Heart left ventricle (tissue), 16 donors: ENCODE measurements around the gene GPC6. TPM values are rescaled to one million over a fixed set of nuclear protein-coding genes. Genes with fewer than 3 reads are reported as not detected.

Experiments
- ATAC-seq, 4 donors: fragments of 200-7000 bp; cut with Tn5 transposase; one replicate each; pipeline ENCODE4 v1.9.1; 2020 to 2022; ENCODE audit warnings: moderate library complexity in 4 of 4, mild to moderate bottlenecking in 3 of 4, moderate number of reproducible peaks in 1 of 4
- DNase-seq, 5 donors: peaks; one replicate each; pipeline ENCODE4 v3.0.0-alpha.2; 2020
- H3K27ac ChIP-seq, 12 donors: fragments of 200-600 bp; sonication (generic) in 4 of 12; one replicate each; pipeline versions ENCODE4 v1.5.0 to v1.8.0; 2016 to 2022; ENCODE audit warnings: mild to moderate bottlenecking in 2 of 12
- H3K27me3 ChIP-seq, 9 donors: fragments of 200-600 bp; sonication (generic) in 2 of 9; one replicate each; pipeline versions ENCODE4 v1.5.1 to v1.8.0; 2016 to 2022; ENCODE audit warnings: mild to moderate bottlenecking in 3 of 9
- H3K36me3 ChIP-seq, 9 donors: fragments of 200-600 bp; sonication (generic) in 2 of 9; one replicate each; pipeline versions ENCODE4 v1.5.0 to v1.8.0; 2018 to 2022; ENCODE audit warnings: mild to moderate bottlenecking in 2 of 9
- H3K4me1 ChIP-seq, 12 donors: fragments of 200-600 bp; sonication (generic) in 4 of 12; one replicate each; pipeline versions ENCODE4 v1.5.0 to v1.8.0; 2016 to 2022; ENCODE audit warnings: mild to moderate bottlenecking in 3 of 12
- H3K4me3 ChIP-seq, 12 donors: fragments of 200-600 bp; sonication (generic) in 4 of 12; one replicate each; pipeline versions ENCODE4 v1.5.0 to v1.8.0; 2017 to 2022; ENCODE audit warnings: mild to moderate bottlenecking in 9 of 12, moderate library complexity in 4 of 12
- H3K9me3 ChIP-seq, 12 donors: fragments of 200-600 bp; sonication (generic) in 4 of 12; one replicate each; pipeline versions ENCODE4 v1.5.0 to v1.8.0; 2016 to 2022; ENCODE audit warnings: mild to moderate bottlenecking in 1 of 12
- POLR2A ChIP-seq, 2 donors: fragments of 450-650 bp; IDR thresholded peaks; one replicate each; pipeline ENCODE4 v1.6.1; 2017; ENCODE audit warnings: antibody characterized with exemption in 2 of 2, mild to moderate bottlenecking in 2 of 2, moderate library complexity in 2 of 2
- WGBS, 4 donors: extraction: QIAGEN DNeasy Blood & Tissue Kit in 2 of 4; methylation state at CpG; one replicate each; pipeline versions ENCODE4 v1.1.5 to v1.1.7; 2013 to 2018; 5-methylcytosine and 5-hydroxymethylcytosine counted together
- intact Hi-C, 10 donors: fragments of 100-400 bp; cut with DNase I; formaldehyde crosslinking; loops; one replicate each; pipeline versions ENCODE4 v1.11.1 to v1.14.2; 2022
- polyA plus RNA-seq, 2 donors: library from polyadenylated mRNA; stranded (reverse); fragments of 200-250 nt; gene quantifications; one replicate each; pipeline ENCODE4 v1.2.3, GENCODE V29; 2013
- total RNA-seq, 9 donors: library from RNA; depleted of rRNA in 2 of 9; stranded (reverse); fragments of >200 nt in 2 of 9; fragmentation: NEBNext Ultra II Directional in 3 of 9; extraction: Animal tissue kit (Norgen Biotek cat#: 25700) in 3 of 9; gene quantifications; one replicate each; pipeline versions ENCODE4 v1.1.0 to v1.2.4, GENCODE V29; 2016 to 2023
- TF ChIP-seq, protein P1 (sequence below), 12 donors: fragments of 200-600 bp; sonication (generic) in 4 of 12; IDR thresholded peaks; one replicate each; pipeline versions ENCODE4 v1.5.0 to v1.8.0; 2018 to 2022; ENCODE audit warnings: antibody characterized with exemption in 12 of 12, mild to moderate bottlenecking in 5 of 12
- donor health status: ischemic (EF 13 %, LVEDD 7.1; RV severe dilation, severe dysfunction).
- donor health status: healthy with polysubstance abuse.
- donor health status: DM: no; HTN: yes; CAD: no.
- donor health status: DM: no; HTN: no; CAD: no.
- donor health status: ischemic (EF 25% LVEDD 6.9; RV normal size, moderate dysfunction).
- donor health status: ischemic (EF 25% LVEDD 5.7; RV mildly dilated, moderate dysfunction).
- donor health status: healthy.
- donor health status: DM: yes; HTN: yes; CAD: no.
- donor health status: ischemic (EF 35%, LVEDD 5.7; RV mildly dilated, moderate dysfunction).
- donor health status: nonischemic (EF 11% LVEDD 7.7; RV severe dilation, severe dysfunction).
- donor health status: DM: yes; HTN: yes; CAD: no.
- donor health status: PGD.
- donor health status: ischemic (EF 29% LVEDD 5.4; RV normal size, mild dysfunction).
- donor health status: nonischemic (EF 23%, LVEDD 6.1; RV moderate dilation, normal function).

The GPC6 gene
- total and polyA plus RNA-seq, 11 donors = 0.08 to 6.2 (median 2.0) TPM

GRCh38 chr13:93889430-93889951, 662.9 kb downstream of the GPC6 start:
- no peak for ATAC-seq
- intact Hi-C loops = no loop called here
- H3K27me3 ChIP-seq = no peaks in the 10 kb centered on the region
- no peak for DNase-seq
- no peak for TF ChIP-seq POLR2A (IDR thresholded peaks at IDR 0.05)
- TF ChIP-seq, protein P1, sequence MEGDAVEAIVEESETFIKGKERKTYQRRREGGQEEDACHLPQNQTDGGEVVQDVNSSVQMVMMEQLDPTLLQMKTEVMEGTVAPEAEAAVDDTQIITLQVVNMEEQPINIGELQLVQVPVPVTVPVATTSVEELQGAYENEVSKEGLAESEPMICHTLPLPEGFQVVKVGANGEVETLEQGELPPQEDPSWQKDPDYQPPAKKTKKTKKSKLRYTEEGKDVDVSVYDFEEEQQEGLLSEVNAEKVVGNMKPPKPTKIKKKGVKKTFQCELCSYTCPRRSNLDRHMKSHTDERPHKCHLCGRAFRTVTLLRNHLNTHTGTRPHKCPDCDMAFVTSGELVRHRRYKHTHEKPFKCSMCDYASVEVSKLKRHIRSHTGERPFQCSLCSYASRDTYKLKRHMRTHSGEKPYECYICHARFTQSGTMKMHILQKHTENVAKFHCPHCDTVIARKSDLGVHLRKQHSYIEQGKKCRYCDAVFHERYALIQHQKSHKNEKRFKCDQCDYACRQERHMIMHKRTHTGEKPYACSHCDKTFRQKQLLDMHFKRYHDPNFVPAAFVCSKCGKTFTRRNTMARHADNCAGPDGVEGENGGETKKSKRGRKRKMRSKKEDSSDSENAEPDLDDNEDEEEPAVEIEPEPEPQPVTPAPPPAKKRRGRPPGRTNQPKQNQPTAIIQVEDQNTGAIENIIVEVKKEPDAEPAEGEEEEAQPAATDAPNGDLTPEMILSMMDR (IDR thresholded peaks at IDR 0.05) = no peak
- H3K27ac ChIP-seq = no peak overlapping the region
- H3K4me3 ChIP-seq = no peak overlapping the region
- WGBS, 4 donors = 57 to 81% (median 76%) methylated on average over 1 of the region's 1 CpG
- no peaks in the 10 kb centered on the region for H3K4me1 ChIP-seq
- no peaks in the 10 kb centered on the region for H3K9me3 ChIP-seq
- H3K36me3 ChIP-seq = no peaks in the 10 kb centered on the region

DNA sequence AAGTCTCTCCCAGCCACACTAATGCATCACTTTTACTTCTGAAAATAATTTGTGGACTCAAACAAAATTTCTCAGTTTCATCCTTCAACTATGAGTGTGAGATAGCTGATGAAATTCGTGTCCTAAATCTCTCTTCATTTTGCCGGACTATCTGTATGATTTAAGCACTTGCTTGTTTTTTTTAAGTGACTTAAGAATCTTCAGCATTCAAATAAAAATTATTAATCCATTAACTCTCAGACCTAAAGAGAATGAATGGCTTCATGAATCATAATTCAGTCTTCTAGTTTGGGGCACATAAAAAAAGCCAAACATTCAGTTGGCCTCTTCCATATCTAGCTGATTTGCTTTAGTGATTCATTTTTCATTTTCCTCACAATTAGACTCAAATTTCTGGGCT, 673.4 kb downstream of the GPC6 start:
- ATAC-seq (no peak), DNase-seq (no peak)
- Histone ChIP-seq H3K27ac (peak overlapping the region in 3 of 12 donors; percentile 27 to 37 (median 31)), H3K4me1 (peaks cover 0 to 10% (median 0%) of the 10 kb centered on the region in 12 donors), H3K9me3 (peaks cover 0 to 5% (median 0%) of the 10 kb centered on the region in 12 donors), H3K36me3 (no peaks in the 10 kb centered on the region), H3K27me3 (no peaks in the 10 kb centered on the region), H3K4me3 (no peak overlapping the region)
- TF ChIP-seq, protein P1 (IDR thresholded peaks at IDR 0.05) = no peak
- intact Hi-C loops = no loop called here
- 62 to 79% (median 68%) methylated on average over 2 of the region's 2 CpGs for WGBS, 4 donors

- peak overlapping the region in 2 of 12 donors; percentile 27 to 37 for H3K27ac ChIP-seq
- peaks cover 0 to 5% (median 0%) of the 10 kb centered on the region in 12 donors for H3K9me3 ChIP-seq
- peak in 2 of 4 donors; percentile 34 to 39 for ATAC-seq
- no peaks in the 10 kb centered on the region for H3K27me3 ChIP-seq
- TF ChIP-seq, protein P1 (IDR thresholded peaks at IDR 0.05) = no peak
- no peak for TF ChIP-seq POLR2A (IDR thresholded peaks at IDR 0.05)
- 54 to 70% (median 60%) methylated on average over 3 of the region's 3 CpGs for WGBS, 4 donors
- peaks cover 0 to 10% (median 0%) of the 10 kb centered on the region in 12 donors for H3K4me1 ChIP-seq
- H3K36me3 ChIP-seq = no peaks in the 10 kb centered on the region
- intact Hi-C loops = no loop called here
- DNase-seq = no peak
- no peak overlapping the region for H3K4me3 ChIP-seq
These were observed 674.1 kb downstream of the GPC6 start for GRCh38 chr13:93900731-93901130.

DNA sequence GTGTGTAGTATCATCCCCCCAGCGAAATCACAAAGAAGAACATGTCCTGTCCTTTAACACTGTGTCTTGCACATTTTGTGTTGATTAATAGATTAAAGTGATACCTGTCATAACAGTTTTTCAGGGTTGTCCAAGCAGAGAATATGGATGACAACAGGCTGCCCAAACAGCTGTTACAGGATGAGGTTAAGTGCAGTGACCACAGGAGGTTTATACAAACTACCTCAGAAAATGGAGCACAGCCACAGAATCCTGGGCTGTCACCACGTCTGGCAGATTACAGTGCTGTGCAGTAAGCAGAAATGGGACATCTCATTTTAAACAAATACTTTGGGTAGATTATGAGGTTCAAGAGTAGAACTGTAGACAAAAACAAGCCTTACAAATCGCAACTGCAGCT, 677.3 kb downstream of the GPC6 start:
- intact Hi-C loops = no loop called here
- no peaks in the 10 kb centered on the region for H3K36me3 ChIP-seq
- DNase-seq (no peak), ATAC-seq (no peak)
- no peak overlapping the region for H3K4me3 ChIP-seq
- H3K4me1 ChIP-seq = peaks cover 0 to 10% (median 0%) of the 10 kb centered on the region in 12 donors
- no peak overlapping the region for H3K27ac ChIP-seq
- 62 to 78% (median 73%) methylated on average over 3 of the region's 3 CpGs for WGBS, 4 donors
- no peak for TF ChIP-seq POLR2A (IDR thresholded peaks at IDR 0.05)
- TF ChIP-seq, protein P1 (IDR thresholded peaks at IDR 0.05) = no peak
- H3K27me3 ChIP-seq = no peaks in the 10 kb centered on the region
- H3K9me3 ChIP-seq = peaks cover 0 to 5% (median 0%) of the 10 kb centered on the region in 12 donors
